ENCODE results near the gene CLNS1A. TPM values are rescaled to one million over a fixed set of nuclear protein-coding genes. Genes with fewer than 3 reads are reported as not detected.

The CLNS1A gene, protein sequence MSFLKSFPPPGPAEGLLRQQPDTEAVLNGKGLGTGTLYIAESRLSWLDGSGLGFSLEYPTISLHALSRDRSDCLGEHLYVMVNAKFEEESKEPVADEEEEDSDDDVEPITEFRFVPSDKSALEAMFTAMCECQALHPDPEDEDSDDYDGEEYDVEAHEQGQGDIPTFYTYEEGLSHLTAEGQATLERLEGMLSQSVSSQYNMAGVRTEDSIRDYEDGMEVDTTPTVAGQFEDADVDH
- total RNA-seq, result 10 to 100 TPM; 73.9 to 74.1 TPM
- long read RNA-seq, transcript CLNS1A-204 (7 exons, 2,993 nt), result major isoform, 58 of 65 reads
- long read RNA-seq, partial matches to known transcripts, result 0 of 65 reads
- long read RNA-seq, other reads (novel, unspliced or antisense), result 3 of 65 reads

GRCh38 chr11:77637345-77638165, at the start of gene CLNS1A:
Gene CLNS1A (minus strand): TSS chr11:77637794. CDS start chr11:77637714, 80 bp downstream.
- intact Hi-C loops (cut with DNase I, micrococcal nuclease), result no loop called here
- ATAC-seq (peak; percentile 98), DNase-seq (peak; percentile 87 to 88)

- no peak for DNase-seq
- intact Hi-C loops (cut with DNase I, micrococcal nuclease), result no loop called here
- ATAC-seq, result no peak
Measured at GRCh38 chr11:77687088-77687487, 49.5 kb upstream of the CLNS1A start.

- intact Hi-C loops (cut with DNase I, micrococcal nuclease), result no loop called here
- ATAC-seq, result no peak
- DNase-seq, result no peak
Measured at GRCh38 chr11:77677138-77677537, 39.5 kb upstream of the CLNS1A start.

GRCh38 chr11:77672264-77672663, 34.7 kb upstream of the CLNS1A start:
- DNase-seq (peak; percentile 37 to 76), ATAC-seq (peak; percentile 90)
- intact Hi-C loops (cut with DNase I, micrococcal nuclease), result no loop called here

DNA sequence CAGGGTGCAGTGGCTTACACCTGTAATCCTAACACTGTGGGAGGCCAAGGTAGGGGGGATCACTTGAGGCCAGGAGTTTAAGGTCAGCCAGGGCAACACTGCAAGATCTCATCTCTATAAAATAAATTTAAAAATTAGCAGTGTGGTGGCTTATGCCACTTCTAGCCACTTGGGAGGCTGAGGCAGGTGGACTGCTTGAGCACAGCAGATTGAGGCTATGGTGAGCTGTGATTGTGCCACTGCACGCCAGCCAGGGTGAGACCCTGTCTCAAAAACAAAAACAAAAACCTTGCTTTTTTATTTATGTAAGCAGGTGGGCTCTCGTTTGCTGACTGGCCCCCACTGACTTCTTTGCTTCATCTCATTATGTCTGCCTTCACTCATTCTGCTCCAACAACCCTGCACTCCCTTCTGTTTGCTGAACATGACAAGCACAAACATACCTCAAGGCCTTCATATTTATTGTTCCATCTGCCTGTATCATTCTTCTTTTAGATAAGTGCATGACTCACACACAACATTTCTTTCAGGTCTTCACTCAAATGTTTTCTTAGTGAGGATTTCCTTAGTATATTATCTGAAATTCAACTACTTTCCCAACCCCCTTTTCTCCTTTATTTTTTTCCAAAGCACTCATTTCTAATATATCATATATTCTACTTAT, 32.4 kb upstream of the CLNS1A start:
- intact Hi-C loops (cut with DNase I, micrococcal nuclease), result no loop called here
- peak; percentile 53 for ATAC-seq
- DNase-seq, result no peak

GRCh38 chr11:77668760-77669159, 31.2 kb upstream of the CLNS1A start:
- intact Hi-C loops (cut with DNase I, micrococcal nuclease), result no loop called here
- no peak for DNase-seq
- ATAC-seq, result no peak

DNA sequence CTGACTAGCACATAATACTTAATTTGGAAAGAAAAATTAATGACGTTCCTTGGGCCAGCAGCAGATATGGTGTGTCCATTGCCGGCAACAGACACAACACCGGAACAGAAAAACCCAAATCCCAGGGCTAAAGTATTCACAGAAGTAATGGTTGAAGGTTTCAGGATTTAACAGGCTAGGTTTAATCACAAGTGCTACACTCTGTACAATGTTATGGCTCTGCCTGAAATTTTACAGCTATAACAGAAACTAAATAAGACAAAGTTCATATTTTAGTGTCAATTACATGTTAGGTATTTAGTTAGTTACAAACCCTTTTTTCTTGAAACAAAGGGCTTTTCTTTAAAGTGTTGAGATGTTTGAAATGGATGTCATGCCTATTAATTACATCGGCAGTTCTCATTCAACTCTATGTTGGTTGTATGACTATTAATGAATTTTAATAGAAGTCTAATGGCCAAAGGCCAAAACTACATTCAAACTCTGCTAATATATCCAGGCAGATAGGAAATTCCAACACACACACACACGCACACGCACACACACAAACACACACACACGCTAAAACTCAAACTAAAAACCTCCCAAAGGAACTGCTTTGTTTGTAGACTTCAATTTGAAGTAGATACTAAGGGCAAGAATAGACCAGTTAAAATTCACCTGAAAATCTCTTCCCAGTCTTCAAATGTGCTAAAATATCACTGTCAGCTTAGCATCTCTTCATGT, 27.8 kb upstream of the CLNS1A start:
- intact Hi-C loops (cut with DNase I, micrococcal nuclease), result no loop called here
- peak; percentile 75 for ATAC-seq
- DNase-seq, result no peak

DNA sequence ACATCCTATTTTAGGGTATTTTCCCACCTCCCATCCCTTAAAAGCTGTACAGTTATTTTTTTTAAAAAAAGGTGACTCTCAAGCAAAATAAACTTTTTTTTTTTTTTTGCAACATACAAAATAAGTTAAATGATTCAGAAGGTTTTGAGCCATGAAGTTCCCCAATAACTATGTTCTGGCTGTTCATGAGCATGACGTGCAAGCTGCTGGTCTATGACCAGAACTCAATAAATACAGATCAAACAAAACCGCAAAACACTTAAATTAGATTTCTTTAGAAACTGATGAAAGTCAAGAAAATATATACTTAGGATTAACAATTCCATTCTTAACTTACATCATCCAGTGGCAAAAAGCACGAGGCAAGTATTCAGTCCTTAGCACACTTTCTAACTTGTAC, 24.1 kb upstream of the CLNS1A start:
- intact Hi-C loops (cut with DNase I, micrococcal nuclease), result no loop called here
- ATAC-seq, result no peak
- no peak for DNase-seq

GRCh38 chr11:77660947-77661346, 23.4 kb upstream of the CLNS1A start:
- no peak for DNase-seq

DNA sequence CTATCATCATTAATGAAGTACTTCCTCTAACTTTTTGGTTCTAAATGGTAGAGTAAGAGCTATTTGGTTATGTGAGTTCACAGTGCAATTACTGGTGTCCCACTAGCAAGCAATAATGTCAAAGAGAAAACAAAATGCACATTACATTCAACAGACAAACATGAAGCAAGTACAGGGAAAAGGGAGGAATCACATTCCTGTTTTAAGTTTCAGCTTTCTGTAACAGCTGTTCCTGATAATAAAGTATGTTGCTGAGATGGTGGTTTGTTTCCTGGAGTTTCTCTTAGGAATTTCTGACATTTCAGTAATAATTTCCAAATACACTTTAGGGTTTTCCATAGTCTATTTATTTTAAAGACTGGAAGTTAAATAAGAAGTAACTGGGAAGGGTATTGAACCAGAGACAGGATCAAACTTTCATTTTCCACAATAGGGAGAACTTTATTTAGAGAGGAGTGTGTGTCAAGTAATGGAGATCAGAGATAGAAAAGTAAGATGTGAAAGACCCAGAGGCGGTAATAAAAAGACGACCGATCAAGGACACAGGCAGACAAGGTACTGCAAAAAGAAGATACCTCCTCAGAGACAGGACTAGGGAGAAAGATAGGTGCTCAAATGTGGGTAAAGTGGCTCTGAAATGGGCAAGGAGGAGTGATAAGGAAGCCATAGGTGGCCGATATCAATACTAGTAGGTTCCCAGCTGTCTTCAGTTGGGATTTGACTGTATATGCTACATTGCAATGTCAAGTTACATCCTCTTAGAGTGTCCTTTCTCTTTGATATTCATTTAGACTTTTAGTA, 20.8 kb upstream of the CLNS1A start:
- DNase-seq (no peak), ATAC-seq (no peak)
- intact Hi-C loops (cut with DNase I, micrococcal nuclease), result no loop called here

More at GRCh38 chr11:77660947-77661346, 23.4 kb upstream of the CLNS1A start:
- intact Hi-C loops (cut with DNase I, micrococcal nuclease), result no loop called here
- no peak for ATAC-seq

DNA sequence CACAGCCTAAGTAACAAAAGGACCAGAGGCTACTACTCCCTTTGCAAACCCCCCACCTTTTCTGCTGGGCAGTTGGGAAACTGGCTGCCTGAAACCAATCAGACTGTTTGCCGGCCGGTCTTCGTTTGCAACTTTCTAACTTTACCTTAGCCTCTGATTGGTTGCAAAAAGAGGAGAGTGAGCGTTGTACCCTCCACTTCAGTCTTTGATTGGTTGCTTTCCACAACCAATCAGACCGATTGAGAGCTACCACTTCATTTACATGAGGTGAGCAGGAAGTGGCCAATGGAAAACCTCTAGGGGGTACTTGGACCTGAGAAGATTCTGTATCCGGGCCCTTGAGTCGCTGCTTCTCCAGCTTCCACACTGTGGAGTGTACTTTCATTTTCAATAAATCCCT, 18.8 kb upstream of the CLNS1A start:
- intact Hi-C loops (cut with DNase I, micrococcal nuclease), result no loop called here
- no peak for ATAC-seq
- no peak for DNase-seq

DNA sequence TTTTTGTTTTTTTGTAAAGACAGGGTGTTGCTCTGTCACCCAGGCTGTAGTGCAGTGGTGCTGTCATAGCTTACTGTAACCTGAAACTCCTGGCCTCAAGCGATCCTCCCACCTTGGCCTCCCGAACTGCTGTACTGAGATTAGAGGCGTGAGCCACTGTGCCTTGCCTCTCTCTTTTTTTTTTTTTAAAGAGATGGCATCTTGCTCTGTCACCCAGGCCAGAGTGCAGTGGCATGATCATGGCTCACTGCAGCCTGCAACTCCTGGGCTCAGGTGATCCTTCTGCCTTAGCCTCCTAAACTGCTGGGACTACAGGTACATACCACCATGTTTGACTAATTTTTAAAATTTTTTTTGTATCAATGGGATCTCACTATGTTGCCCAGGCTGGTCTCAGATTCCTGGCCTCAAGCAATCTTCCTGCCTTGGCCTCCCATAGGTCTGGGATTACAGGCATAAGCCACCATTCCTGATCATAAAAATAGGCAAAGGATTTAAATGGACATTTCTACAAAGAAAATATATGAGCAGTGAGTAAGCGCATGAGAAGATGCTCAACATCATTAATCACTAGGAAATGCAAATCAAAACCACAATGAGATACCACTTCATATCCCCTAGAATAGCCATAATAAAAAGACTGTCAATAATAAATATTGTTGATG, 17.3 kb upstream of the CLNS1A start:
- no peak for ATAC-seq
- intact Hi-C loops (cut with DNase I, micrococcal nuclease), result no loop called here
- DNase-seq, result no peak

DNA sequence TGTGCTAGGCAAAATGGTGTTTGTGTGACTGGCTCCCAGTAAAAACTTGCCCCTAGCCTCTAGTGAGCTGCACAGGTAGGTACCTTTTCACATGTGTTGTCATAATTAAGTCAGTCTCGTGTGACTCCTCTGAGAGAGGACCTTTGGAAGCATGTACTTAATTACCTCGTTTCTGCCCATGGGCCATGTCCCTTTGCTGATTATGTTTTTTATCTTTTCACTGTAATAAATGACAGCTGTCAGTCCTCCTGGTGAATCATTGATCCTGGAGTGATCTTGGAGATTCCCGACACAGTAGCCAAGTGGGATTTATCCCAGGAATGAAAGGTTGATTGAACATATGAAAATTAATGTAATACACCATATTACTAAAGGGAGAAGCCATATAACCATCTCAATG, 12.5 kb upstream of the CLNS1A start:
- intact Hi-C loops (cut with DNase I, micrococcal nuclease), result no loop called here
- ATAC-seq, result no peak
- DNase-seq, result no peak

DNA sequence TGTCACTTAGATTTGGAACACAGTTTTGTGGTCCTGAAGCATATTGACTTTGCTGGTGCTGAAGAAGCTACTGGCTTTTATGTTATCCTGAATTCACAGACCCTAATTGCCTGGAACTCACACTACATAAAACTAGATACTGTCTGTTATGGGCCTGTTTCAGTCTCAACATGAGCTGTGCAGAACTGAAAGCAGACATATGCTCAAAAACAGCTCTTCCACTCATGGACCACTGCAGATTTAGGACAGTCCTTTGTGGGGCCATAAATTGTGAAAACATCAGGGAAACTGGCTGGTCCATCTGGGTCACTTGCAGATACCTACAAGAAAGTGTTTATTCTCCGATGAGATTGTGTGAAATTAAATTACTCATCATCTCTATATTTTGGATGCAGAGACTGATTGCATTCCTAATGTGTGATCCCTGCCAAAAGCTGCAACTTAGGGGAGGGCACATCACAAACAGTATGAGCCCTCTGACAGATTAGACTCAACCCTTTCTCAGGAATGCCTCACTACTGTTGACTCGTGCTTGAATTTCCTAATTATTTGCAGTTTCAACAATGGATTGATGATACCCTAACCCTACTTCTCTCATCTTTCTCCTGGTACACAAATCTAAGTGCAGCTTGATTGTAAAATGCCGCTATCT, 10.2 kb upstream of the CLNS1A start:
- DNase-seq (no peak), ATAC-seq (no peak)
- intact Hi-C loops (cut with DNase I, micrococcal nuclease), result no loop called here

GRCh38 chr11:77644887-77645286, 7.3 kb upstream of the CLNS1A start:
- ATAC-seq, result no peak
- intact Hi-C loops (cut with DNase I, micrococcal nuclease), result no loop called here
- DNase-seq, result no peak

GRCh38 chr11:77642228-77642627, 4.6 kb upstream of the CLNS1A start:
- intact Hi-C loops (cut with DNase I, micrococcal nuclease), result no loop called here
- ATAC-seq, result no peak
- DNase-seq, result no peak

- intact Hi-C loops (cut with DNase I, micrococcal nuclease), result no loop called here
- ATAC-seq (peak; percentile 12), DNase-seq (no peak)
Measured at GRCh38 chr11:77636731-77637344, 756 bp downstream of the CLNS1A start.

All from left colon (tissue), 2 donors.